Measurements from ENCODE around the gene IL24.
A peak's percentile ranks its signal among the peaks of the same experiment; 100 is the strongest.

IL24 gene

DNA sequence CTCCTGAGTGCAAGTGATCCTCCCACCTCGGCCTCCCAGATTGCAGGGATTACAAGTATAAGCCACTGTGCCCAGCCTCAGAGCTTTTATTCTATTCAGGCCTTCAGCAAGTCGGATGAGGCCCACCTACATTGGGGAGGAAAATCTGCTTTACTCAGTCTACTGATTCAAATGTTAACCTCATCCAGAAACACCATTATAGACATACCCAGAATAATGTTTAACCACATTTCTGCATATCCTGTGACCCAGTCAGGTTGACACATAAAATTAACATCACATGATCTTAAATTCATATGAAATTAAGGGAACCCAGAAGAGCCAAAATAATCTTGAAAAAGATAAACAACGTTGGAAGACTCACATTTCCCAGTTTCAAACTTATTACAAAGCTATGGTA, 16.9 kb upstream of the IL24 start:
- no peak for DNase-seq (ENCODE audit: low spot score)

DNA sequence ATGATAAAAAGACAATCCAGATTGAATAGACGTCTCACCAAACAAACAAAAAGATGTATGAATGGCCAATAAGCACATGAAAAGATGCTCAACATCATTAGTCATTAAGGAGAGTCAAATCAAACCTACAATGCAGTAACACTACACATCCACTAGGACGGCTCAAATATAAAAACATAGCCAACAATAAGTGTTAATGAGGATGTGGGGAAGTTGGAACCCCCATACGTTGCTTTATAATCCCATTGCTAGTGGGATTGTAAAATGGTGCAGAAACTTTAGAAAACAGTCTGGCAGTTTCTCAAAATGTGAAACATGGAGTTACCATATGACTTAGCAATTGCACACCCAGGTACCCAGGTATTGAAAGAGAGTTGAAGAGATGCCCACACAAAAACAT, 14.7 kb upstream of the IL24 start:
- no peak for DNase-seq (ENCODE audit: low spot score)

DNA sequence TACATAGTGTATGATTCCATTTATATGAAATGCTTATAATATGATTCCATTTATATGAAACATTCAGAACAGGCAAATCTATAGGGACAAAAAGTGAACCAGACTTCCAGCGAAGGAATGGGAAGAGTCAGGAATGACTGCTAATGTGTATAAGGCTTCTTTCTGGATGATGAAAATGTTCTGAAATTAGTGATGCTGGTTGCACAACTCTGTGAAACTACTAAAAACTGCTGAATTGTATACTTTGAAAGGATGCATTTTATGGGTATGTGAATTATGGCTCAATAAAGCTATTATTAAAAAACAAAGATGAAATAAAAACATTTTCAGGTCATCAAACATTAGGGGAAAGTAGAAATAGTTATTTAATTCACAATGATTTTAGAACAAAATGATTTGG, 14.1 kb upstream of the IL24 start:
- DNase-seq (ENCODE audit: low spot score) = no peak

DNA sequence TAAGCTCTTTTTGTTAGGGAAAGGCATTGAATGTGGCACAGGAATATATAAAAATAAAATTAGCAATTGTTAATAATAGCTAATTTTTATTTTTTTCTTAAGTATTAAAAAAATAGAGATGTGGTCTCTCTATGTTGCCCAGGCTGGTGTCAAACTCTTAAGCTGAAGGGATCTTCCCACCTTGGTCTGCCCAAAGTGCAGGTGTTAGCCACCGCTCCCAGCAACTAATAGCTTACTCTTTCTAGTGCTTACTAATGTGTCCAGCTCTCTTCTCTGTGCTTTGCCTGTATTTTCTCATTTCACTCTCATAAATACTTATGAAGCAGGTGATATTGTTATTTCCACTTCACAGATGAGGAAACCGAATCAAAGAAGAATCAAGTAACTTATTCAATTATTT, 13.4 kb upstream of the IL24 start:
- DNase-seq (ENCODE audit: low spot score) = no peak

DNA sequence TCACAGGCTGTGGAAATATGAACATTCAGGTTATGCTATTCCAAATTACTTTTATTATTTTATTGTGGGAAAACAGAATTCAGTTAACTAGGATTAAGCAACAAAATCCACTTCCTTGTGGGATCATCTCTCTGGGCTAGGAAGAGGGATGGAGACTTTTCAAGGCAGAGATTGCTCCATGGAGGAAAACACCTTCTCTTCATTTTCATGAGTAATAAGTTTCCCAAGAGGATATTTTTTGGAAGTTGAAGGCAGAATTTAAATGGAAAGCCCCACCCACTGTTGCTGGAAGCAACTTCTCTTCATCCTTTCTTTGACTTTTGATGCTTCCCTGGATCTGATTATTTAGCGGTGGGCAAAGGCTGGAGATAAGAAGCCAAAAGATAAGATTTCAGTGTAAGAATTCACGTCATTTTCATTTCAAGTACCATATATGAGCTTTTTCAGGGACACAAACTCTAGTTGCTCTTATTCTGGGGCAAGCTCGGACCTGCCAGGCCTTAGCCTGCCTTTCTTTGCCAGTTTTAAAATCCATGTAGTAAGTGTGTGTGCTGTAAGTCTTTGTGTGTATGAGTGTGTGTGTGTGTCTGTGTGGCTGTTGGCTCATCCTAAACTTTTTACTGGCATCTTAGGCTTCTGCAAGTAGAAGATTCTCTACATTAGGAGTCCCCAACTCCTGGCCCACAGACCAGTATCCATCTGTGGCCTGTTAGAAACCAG, 11.7 kb upstream of the IL24 start:
- no peak for DNase-seq (ENCODE audit: low spot score)

DNA sequence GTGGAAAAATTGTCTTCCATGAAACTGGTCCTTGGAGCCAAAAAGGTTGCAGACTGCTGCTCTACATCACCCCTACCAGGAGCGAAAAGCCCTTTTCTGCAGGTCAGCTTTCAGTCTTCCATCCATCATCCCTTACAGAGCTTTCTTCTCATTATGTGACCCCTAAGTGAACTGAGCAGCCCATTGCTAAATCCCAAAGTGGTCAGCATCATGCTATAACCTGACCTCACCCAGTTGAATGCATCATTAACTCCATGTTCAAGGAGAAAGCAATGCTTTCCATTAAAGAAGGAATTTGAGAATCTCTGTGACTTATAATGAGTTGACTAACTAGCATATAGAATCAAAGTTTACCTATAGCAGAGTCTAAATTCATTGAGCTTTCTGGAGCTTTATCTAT, 10.4 kb upstream of the IL24 start:
- no peak for DNase-seq (ENCODE audit: low spot score)

DNA sequence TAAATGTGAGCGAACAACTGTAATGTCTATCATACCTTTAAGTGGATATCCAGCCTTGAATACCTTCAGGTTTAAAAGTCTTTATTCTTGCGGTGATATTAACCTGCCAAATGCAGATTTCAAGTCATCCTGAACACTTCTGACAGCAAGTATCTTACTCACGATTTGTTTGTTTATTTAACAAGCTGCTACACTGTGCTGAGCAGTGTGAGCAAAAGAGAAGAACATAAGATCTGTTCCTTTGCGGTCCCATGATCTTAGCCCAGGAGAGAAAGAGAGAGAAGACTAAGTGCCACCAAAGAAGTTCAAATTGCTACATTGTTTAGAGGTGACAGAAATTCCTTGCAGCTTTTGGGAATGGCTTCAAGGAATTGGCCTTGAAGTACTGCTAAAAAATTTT, 9.5 kb upstream of the IL24 start:
- no peak for DNase-seq (ENCODE audit: low spot score)

DNA sequence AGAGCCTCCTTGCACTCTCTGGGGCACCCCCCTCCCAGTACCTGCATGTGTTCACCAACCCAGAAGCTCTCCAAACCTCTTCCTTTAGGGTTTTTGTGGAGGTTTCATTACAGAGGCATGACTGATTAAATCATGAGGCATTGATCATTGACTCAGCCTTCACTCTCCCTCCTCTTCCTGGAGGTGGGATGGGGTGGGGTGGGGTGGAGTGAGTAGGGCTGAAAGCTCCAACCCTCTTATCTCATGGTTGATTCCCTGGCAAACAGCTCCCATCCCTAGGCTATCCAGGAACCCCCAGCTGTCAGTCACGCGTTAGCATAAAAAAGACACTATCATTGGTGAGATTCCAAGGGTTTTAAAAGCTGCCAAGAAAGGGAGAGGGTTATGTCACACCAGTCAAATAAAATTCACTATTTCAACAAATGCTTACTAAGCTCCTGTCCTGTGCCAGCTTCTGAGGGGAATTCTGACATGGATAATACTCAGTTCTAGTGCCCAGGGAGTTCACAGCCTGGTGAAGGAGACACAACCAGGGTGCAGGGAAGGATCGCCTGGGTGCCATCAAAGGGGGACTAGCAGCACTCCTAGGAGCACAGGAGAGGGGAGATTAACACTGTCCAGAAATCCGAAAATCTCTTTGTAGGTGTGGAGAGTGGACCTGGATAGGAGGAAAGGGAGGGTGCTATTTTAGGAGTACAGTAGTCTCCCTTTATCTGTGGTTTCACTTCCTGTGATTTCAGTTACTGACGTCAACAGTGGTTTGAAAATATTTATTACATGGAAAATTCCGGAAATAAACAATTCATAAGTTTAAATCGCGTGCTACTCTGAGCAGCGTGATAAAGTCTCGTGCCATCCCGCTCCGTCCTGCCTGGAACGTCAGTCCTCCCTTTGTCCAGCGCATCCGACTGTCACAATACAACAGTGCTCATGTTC, 6.8 kb upstream of the IL24 start:
- no peak for DNase-seq (ENCODE audit: low spot score)

DNA sequence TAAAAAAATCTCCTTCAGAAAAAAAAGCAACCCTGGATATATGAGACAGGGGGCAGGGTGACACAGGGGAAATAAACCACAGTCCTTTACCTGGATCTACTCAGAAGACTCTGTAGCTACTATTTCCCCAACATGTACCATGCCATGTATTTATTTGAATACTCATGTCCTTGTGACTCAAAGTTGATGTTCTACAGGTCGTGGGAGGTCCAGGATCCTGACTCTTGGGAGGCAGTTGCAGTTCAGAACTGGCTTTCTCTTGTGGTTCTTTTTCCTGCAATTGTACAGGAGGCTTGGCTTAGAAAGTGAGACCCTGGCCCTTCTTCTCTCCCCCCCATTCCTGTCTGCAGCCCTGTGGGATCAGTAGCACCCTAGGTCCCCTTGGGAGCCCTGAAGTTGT, 5.8 kb upstream of the IL24 start:
- no peak for DNase-seq (ENCODE audit: low spot score)

DNA sequence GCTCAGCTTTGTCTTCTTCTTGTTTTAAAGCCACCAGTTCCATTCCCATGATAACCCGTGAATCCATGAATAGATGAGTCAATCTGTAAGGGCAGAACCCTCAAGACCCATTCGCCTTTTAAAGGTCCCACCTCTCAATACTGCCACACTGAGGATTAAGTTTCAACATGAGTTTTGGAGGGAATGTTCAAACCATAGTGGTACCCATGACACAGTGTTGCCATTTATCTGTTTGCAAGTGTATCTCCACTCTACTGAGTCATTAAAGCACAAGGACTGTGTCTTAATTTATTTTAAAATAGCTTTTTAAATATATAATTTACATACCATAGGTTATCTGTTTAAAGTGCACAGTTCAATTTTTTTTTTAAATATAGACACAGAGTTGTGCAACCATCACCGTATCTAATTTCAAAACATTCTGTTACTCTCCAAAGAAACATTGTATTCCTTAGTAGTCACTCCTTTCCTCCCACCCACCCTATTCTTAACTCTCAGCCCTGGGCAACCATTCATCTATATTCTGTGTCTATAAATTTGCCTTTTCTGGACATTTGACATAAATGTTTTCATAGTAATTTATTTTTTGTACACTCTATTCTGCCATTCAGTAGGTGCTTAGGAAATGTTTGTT, 4.8 kb upstream of the IL24 start:
- DNase-seq (ENCODE audit: low spot score) = peak; percentile 46

DNA sequence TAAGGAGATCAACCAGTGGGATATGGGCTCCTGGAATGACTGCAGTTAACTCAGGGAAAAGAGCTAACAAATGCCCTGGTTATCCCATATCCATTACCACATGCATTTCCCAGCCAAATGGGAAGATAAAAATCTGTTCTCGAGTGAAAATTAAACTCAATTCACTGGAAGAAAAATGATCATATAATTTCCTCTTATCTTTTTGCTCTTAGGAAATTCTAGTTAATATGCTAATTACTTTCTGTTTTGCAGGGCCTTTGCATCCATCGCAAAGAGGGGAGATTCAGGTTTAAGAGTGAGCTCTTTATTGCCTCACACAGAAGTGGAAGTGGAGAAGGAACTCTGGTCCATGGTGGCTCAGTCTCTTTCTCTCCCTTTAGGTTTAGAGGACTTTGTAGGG, 3.9 kb upstream of the IL24 start:
- no peak for DNase-seq (ENCODE audit: low spot score)

DNA sequence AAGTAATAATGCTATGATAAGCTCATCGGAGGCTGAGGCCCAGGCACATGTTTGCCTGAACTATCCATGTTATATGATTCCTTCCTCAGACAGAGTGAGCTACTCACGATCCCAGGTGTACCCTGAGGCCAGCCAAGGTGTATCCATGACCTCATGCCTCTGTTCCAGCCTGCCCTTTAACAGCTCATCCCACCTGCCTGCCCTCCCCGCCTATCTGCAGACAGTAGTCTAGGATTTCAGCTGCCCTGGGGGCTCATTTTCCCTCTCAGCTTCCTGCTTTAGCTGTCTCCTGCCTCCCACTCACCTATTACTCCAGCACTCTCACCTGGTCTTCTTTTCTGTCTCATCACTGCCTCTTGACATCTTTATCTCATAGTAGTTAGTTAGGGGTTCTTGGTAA, 1.9 kb upstream of the IL24 start:
- DNase-seq (ENCODE audit: low spot score) = no peak

DNA sequence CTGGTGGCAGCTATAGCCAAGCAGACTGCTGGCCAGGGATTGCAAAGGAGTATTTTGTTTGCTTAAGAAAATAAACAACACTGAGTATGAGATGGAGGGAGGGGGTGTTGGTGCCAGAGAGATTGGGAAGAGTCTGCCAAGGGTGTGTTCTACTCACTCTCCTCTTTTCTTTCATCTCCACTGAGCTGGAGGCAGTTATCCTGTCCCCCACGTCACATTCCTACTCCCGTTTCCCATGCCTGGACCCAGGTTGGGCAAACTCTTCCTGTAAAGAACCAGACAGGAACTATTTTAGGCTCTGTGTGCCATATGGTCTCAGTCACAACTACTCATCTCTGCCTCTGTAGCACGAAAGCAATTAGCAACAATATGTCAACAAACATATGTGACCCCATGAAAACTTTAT, 1.4 kb upstream of the IL24 start:
- no peak for DNase-seq (ENCODE audit: low spot score)

DNA sequence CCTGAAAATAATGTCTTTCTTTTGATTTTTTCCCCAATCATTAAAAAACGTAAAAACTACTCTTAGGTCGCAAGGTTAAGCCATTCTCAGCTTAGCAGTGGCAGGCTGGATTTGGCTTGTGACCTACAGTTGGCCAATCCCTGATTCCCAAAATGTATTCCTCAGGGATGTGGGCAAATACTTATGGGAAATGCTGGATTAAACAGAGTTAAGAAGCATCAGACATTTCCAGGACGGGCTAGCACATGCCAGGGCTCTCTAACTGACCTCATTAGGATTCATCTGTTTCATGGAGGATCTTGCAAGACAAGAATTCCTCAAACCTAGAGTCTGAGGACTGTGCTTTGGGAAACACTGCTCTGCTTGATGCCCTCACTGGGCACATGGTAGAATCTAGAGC, 982 bp upstream of the IL24 start:
- no peak for DNase-seq (ENCODE audit: low spot score)

DNA sequence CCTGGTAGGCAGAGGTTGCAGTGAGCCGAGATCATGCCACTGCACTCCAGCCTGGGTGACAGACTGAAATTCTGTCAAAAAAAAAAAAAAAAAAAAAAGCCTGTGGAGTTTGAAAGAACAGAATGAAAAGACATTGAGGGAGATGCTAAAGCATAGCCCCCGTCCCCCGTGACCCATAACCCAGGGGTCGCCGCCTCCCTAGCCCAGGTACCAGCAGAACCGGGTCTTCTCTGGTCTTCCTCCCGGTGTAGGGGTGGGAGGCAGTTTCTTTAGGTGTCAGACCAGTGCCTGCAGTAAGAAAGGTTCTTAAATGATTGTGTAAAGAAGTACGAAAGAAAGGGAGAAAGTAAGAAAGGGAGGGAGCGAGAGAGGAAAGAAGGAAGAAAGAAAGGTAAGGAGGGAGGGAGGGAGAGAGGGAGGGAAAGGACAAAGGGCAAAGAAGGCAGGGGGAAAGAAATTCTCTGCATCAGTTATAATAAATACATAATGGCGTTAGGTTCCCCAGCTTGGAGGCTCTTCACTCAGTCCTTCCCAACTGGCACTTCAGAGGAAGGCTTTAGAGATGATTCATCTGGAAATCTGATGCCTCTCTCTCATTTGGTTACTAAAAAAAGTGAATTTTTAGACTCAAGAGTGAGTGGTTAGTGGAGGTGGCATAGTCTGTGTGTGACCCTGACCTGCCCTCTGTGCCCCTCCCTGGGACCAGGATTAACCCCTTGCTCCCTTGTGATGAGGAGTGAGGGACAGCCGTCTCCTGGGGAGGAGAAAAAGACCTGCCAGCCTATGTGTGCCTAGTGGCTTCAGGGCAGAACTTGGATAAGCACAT, 1.1 kb downstream of the IL24 start:
- DNase-seq (ENCODE audit: low spot score) = peak; percentile 75

DNA sequence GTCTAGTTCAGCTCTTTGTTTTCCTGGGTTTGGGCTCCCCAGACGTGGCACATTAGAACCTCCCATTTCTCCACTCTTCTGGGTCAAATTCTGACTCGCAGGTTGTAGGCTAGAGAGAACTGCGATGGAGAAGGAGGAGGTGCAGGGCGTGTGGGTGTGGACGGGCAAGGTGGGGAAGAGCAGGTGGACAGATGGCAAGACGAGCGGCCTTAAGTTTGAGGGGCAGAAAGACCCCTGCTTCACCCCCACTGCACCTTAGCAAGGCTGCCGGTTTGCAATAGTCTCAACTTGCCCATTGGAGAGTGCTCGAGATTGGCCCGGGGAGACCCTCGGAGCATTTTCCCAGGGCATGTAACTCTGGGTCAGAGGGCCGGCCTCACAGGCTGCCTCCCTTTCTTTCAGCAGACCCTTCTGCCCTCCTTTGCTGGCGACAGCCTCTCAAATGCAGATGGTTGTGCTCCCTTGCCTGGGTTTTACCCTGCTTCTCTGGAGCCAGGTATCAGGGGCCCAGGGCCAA, 1.7 kb downstream of the IL24 start:
- DNase-seq (ENCODE audit: low spot score) = no peak

DNA sequence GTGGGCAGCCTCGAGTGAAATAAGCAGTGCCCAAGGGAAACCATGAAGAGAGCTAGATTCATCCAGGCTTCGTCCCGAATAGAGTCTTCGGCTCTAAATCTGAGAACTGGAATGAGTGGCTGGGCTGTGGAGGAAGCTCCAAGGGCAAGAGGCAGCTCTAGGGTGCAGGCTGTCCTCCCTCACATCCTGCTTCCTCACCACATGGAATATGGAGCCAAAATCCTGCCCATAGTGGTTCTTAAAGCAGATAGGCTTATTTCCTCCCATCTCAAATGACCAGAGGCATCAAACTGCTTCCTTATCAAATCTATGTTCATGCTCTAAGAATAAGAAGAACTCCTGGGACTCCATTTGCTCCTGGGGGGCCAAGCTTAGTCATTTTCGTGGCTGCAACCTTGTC, 2.5 kb downstream of the IL24 start:
- no peak for DNase-seq (ENCODE audit: low spot score)

DNA sequence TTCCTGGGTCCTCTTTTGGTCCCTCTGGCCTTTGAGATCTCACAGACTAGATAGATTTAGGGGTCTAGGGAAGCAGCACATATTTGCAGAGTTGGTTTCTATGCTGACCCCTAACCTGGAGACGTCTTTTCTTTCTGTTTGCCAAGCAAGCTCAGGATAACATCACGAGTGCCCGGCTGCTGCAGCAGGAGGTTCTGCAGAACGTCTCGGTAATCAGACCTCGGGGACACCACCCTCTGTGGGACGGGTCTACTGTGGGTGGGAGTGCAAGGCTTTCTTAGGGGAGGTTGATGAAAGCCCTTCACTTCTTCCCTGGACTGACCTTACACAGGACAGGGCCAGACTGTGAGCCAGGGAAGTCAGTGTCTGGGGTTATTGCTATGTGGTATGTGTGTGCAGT, 2.9 kb downstream of the IL24 start:
- no peak for DNase-seq (ENCODE audit: low spot score)

DNA sequence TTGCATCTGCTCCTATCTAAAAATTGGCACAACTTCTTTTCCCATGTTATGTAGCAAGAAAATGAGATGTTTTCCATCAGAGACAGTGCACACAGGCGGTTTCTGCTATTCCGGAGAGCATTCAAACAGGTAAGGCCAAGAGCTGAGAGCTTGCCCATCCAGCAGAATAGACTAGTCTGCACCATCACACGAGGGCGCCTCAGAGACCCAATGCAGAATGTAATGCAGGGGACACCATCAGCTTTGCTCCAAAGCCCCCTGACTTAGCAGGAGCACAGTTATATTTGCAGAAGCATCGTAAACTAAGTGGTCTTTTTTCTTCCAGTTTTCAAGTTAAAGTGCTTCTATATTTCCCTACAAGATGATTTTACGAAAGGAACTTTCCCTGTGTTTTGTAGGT, 4.7 kb downstream of the IL24 start:
- no peak for DNase-seq (ENCODE audit: low spot score)

DNA sequence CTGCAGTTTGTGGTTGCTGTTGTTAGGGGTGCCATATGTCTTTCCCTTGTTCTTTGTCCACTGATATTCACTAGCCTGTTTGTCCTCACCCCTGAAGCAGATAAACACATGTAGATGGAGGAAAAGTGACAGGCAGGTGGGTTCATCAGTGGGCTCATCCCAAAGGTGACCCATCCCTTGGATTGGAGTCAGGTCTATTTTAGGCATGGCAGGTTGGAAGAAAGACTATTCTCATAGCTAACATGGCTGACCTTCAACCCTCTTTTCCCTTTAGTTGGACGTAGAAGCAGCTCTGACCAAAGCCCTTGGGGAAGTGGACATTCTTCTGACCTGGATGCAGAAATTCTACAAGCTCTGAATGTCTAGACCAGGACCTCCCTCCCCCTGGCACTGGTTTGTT, 5.5 kb downstream of the IL24 start:
- DNase-seq (ENCODE audit: low spot score) = no peak

DNA sequence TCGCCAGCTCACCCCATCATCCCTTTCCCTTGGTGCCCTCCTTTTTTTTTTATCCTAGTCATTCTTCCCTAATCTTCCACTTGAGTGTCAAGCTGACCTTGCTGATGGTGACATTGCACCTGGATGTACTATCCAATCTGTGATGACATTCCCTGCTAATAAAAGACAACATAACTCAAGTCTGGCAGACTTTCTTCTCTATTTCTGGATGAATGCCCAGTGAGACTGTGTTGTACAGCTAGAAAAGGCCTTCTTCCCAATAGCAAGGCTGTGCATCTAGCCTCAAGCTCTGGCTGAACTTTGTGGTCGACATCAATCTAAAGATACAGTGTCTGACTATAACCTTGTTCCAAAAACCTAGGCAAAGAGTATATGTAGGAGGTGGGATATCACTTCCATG, 6.4 kb downstream of the IL24 start:
- no peak for DNase-seq (ENCODE audit: low spot score)
